Ishikawa (cell line): ENCODE results near the gene USP6NL.

Source experiments
- CEBPB ChIP-seq: IDR thresholded peaks from 2 replicates; pipeline ENCODE4 v1.6.1; 2012
- CREB1 ChIP-seq: IDR thresholded peaks from 2 replicates; pipeline ENCODE4 v1.6.1; 2012; ENCODE audit warnings: low read depth
- EGR1 ChIP-seq: IDR thresholded peaks from 2 replicates; pipeline ENCODE4 v1.6.1; 2012
- EP300 ChIP-seq: IDR thresholded peaks from 2 replicates; pipeline ENCODE4 v1.6.1; 2012; ENCODE audit warnings: borderline replicate concordance
- FOXM1 ChIP-seq: IDR thresholded peaks from 2 replicates; pipeline ENCODE4 v1.6.1; 2012; ENCODE audit warnings: low read depth, borderline replicate concordance
- MAX ChIP-seq: IDR thresholded peaks from 2 replicates; pipeline ENCODE4 v1.6.1; 2012
- NFIC ChIP-seq: IDR thresholded peaks from 2 replicates; pipeline ENCODE4 v1.6.1; 2012
- RAD21 ChIP-seq: IDR thresholded peaks from 2 replicates; pipeline ENCODE4 v1.6.1; 2012; ENCODE audit warnings: low read depth
- REST ChIP-seq: IDR thresholded peaks from 2 replicates; pipeline ENCODE4 v1.6.1; 2012; ENCODE audit warnings: low read depth, mild to moderate bottlenecking
- TAF1 ChIP-seq: IDR thresholded peaks from 2 replicates; pipeline ENCODE4 v1.6.1; 2012; ENCODE audit warnings: low read depth, mild to moderate bottlenecking
- TCF12 ChIP-seq: IDR thresholded peaks from 2 replicates; pipeline ENCODE4 v1.6.1; 2012; ENCODE audit warnings: low read depth
- TEAD4 ChIP-seq: IDR thresholded peaks from 2 replicates; pipeline ENCODE4 v1.6.1; 2012
- USF1 ChIP-seq: IDR thresholded peaks from 2 replicates; pipeline ENCODE4 v1.6.1; 2012
- YY1 ChIP-seq: IDR thresholded peaks from 2 replicates; pipeline ENCODE4 v1.6.1; 2012; ENCODE audit warnings: low read depth
- ZBTB7A ChIP-seq: IDR thresholded peaks from 2 replicates; pipeline ENCODE4 v1.6.1; 2012; ENCODE audit warnings: low read depth

Gene USP6NL

GRCh38 chr10:11429439-11430052, 181.9 kb downstream of the USP6NL start:
- TF ChIP-seq MAX: no peak
- TF ChIP-seq CREB1: no peak
- no peak for TF ChIP-seq TCF12

GRCh38 chr10:11425676-11426075, 185.8 kb downstream of the USP6NL start:
- no peak for TF ChIP-seq TCF12
- TF ChIP-seq USF1: no peak
- TF ChIP-seq FOXM1: no peak
- no peak for TF ChIP-seq REST
- no peak for TF ChIP-seq TEAD4
- TF ChIP-seq YY1: no peak
- no peak for TF ChIP-seq MAX
- no peak for TF ChIP-seq ZBTB7A
- no peak for TF ChIP-seq CEBPB
- TF ChIP-seq TAF1: no peak
- TF ChIP-seq CREB1: no peak
- no peak for TF ChIP-seq EP300
- TF ChIP-seq EGR1: no peak
- TF ChIP-seq RAD21: no peak
- no peak for TF ChIP-seq NFIC

- TF ChIP-seq REST (no peak), TCF12 (no peak), NFIC (no peak), USF1 (no peak), TAF1 (no peak), MAX (no peak), EGR1 (no peak), CEBPB (no peak), ZBTB7A (no peak), YY1 (no peak), EP300 (no peak), FOXM1 (no peak), TEAD4 (no peak)
These were observed 186.2 kb downstream of the USP6NL start for GRCh38 chr10:11425296-11425610.

- no peak for TF ChIP-seq TAF1
- TF ChIP-seq ZBTB7A: no peak
- TF ChIP-seq CEBPB: no peak
- no peak for TF ChIP-seq TCF12
- no peak for TF ChIP-seq REST
- TF ChIP-seq NFIC: no peak
- TF ChIP-seq RAD21: peak; percentile 79
These were observed 186.8 kb downstream of the USP6NL start for GRCh38 chr10:11424456-11425295.
